Measurements from ENCODE around the gene AOC3. TPM values are rescaled to one million over a fixed set of nuclear protein-coding genes. Genes with fewer than 3 reads are reported as not detected.

Gene AOC3
- total and polyA plus RNA-seq, 2 of the 13 experiments (the other 11 are each of a cell fraction or from before 2014, with no cell fraction given), result 8.7 to 51.7 TPM

DNA sequence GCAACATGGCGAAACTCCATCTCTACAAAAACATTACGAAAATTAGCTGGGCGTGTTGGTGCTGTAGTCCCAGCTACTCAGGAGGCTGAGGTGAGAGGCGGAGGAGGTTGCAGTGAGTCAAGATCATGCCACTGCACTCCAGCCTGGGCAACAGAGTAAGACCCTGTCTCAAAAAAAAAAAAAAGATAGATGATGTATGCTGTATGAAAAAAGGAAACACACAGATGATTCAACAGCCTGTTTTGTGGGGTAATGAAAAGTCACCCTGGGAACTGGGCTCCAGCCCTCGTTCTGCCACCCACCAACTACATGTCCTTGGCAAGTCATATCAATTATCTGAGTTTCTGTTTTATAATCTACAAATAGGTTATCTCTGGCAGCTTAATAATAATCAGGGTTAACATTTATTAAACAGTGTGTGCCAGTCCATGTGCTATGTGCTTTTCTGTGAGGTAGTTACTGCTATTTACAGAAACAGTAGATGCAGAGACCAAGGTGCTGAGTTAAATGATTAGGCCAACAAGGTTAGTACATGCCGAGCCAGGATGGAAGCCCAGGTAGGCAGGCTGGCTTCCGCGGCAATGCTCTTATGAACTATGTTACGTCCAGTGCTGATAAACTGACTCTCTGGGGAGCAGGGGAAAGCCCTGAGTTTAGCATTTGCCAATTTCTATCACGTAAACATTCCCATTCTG is 50.7 kb downstream of the AOC3 start (continued):
- TF ChIP-seq, protein P1, sequence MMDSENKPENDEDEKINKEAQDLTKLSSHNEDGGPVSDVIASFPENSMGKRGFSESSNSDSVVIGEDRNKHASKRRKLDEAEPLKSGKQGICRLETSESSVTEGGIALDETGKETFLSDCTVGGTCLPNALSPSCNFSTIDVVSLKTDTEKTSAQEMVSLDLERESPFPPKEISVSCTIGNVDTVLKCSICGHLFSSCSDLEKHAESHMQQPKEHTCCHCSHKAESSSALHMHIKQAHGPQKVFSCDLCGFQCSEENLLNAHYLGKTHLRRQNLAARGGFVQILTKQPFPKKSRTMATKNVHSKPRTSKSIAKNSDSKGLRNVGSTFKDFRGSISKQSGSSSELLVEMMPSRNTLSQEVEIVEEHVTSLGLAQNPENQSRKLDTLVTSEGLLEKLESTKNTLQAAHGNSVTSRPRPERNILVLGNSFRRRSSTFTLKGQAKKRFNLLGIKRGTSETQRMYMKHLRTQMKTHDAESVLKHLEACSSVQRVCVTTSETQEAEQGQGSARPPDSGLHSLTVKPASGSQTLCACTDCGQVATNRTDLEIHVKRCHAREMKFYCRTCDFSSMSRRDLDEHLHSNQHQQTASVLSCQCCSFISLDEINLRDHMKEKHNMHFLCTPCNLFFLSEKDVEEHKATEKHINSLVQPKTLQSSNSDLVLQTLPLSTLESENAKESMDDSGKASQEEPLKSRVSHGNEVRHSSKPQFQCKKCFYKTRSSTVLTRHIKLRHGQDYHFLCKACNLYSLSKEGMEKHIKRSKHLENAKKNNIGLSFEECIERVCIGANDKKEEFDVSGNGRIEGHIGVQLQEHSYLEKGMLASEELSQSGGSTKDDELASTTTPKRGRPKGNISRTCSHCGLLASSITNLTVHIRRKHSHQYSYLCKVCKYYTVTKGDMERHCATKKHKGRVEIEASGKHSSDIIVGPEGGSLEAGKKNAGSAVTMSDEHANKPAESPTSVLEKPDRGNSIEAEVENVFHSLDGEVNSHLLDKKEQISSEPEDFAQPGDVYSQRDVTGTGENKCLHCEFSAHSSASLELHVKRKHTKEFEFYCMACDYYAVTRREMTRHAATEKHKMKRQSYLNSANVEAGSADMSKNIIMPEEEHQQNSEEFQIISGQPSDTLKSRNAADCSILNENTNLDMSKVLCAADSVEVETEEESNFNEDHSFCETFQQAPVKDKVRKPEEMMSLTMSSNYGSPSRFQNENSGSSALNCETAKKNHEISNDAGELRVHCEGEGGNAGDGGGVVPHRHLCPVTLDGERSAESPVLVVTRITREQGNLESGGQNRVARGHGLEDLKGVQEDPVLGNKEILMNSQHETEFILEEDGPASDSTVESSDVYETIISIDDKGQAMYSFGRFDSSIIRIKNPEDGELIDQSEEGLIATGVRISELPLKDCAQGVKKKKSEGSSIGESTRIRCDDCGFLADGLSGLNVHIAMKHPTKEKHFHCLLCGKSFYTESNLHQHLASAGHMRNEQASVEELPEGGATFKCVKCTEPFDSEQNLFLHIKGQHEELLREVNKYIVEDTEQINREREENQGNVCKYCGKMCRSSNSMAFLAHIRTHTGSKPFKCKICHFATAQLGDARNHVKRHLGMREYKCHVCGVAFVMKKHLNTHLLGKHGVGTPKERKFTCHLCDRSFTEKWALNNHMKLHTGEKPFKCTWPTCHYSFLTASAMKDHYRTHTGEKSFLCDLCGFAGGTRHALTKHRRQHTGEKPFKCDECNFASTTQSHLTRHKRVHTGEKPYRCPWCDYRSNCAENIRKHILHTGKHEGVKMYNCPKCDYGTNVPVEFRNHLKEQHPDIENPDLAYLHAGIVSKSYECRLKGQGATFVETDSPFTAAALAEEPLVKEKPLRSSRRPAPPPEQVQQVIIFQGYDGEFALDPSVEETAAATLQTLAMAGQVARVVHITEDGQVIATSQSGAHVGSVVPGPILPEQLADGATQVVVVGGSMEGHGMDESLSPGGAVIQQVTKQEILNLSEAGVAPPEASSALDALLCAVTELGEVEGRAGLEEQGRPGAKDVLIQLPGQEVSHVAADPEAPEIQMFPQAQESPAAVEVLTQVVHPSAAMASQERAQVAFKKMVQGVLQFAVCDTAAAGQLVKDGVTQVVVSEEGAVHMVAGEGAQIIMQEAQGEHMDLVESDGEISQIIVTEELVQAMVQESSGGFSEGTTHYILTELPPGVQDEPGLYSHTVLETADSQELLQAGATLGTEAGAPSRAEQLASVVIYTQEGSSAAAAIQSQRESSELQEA (CRISPR knock-in tag; IDR thresholded peaks at IDR 0.05; ENCODE audit: not compliant biosample characterization), result no peak
- TF ChIP-seq POLR2AphosphoS2 (IDR thresholded peaks at IDR 0.05; ENCODE audit: low read depth, low read length) (peak; percentile 65), FIP1L1 (IDR thresholded peaks at IDR 0.05; ENCODE audit: borderline replicate concordance, insufficient read depth, low read depth, low read length) (no peak), EED (CRISPR knock-in tag; IDR thresholded peaks at IDR 0.05) (no peak), ZNF160 (CRISPR knock-in tag; IDR thresholded peaks at IDR 0.05) (no peak), TBL1XR1 (IDR thresholded peaks at IDR 0.05; ENCODE audit: borderline replicate concordance, low read length, partially characterized antibody) (no peak), ZNF335 (CRISPR knock-in tag; IDR thresholded peaks at IDR 0.05) (no peak), SAP130 (CRISPR knock-in tag; IDR thresholded peaks at IDR 0.05; ENCODE audit: low read depth) (no peak), ZNF326 (CRISPR knock-in tag; IDR thresholded peaks at IDR 0.05; ENCODE audit: borderline replicate concordance) (no peak), GATA4 (IDR thresholded peaks at IDR 0.05; ENCODE audit: borderline replicate concordance, low read depth) (no peak), HOMEZ (CRISPR knock-in tag; IDR thresholded peaks at IDR 0.05; ENCODE audit: low read depth) (no peak), ZNF616 (CRISPR knock-in tag; IDR thresholded peaks at IDR 0.05; ENCODE audit: low read depth) (no peak), BHLHE40 (IDR thresholded peaks at IDR 0.05; ENCODE audit: low read length) (no peak), ZNF232 (CRISPR knock-in tag; IDR thresholded peaks at IDR 0.05; ENCODE audit: borderline replicate concordance) (no peak), ZNF460 (CRISPR knock-in tag; IDR thresholded peaks at IDR 0.05; ENCODE audit: borderline replicate concordance) (no peak), HINFP (CRISPR knock-in tag; IDR thresholded peaks at IDR 0.05; ENCODE audit: low read depth) (no peak)
- TF ChIP-seq, protein P2, sequence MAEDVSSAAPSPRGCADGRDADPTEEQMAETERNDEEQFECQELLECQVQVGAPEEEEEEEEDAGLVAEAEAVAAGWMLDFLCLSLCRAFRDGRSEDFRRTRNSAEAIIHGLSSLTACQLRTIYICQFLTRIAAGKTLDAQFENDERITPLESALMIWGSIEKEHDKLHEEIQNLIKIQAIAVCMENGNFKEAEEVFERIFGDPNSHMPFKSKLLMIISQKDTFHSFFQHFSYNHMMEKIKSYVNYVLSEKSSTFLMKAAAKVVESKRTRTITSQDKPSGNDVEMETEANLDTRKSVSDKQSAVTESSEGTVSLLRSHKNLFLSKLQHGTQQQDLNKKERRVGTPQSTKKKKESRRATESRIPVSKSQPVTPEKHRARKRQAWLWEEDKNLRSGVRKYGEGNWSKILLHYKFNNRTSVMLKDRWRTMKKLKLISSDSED (CRISPR knock-in tag; IDR thresholded peaks at IDR 0.05), result no peak

All from HepG2 (cell line).